Naive thymus-derived CD8-positive, alpha-beta T cell (primary cell): ENCODE data around the gene SMAD3. TPM values are rescaled to one million over a fixed set of nuclear protein-coding genes. Genes with fewer than 3 reads are reported as not detected.
A peak's percentile ranks its signal among the peaks of the same experiment; 100 is the strongest.
"Not testable (repeated sequence)": the region's sequence is repeated elsewhere in the genome, so short reads cannot be mapped to it uniquely, and the experiment has no call there.

Experiments used
- ATAC-seq, 2 donors: fragments of 150-1000 bp; cut with Tn5 transposase in 1 of 2; sonication (Bioruptor Pico), chemical (Tn5 transposase) in 1 of 2; 1 replicate in 1 of 2; 2 replicates in 1 of 2; pipeline ENCODE4 v1.10.0; 2021; ENCODE audit warnings: mild to moderate bottlenecking in 2 of 2, moderate library complexity in 2 of 2
- POLR2A ChIA-PET: fragments of 350-600 bp; sonication (Branson Sonifier 250); formaldehyde crosslinking; loops from one replicate; lab custom pipeline; 2021; ENCODE audit warnings: antibody characterized with exemption; lab: Charles Lee
- DNase-seq, 10 donors: peaks; one replicate each; pipeline versions ENCODE4 v3.0.0 to v3.0.0-alpha.2; 2020 to 2022
- H3K27ac Mint-ChIP-seq, 10 donors: one replicate each; pipeline ENCODE4 v1.8.0; 2020 to 2022; ENCODE audit warnings: mild to moderate bottlenecking in 10 of 10, mixed read lengths in 10 of 10, moderate library complexity in 4 of 10, inconsistent platforms in 1 of 10
- H3K27me3 Mint-ChIP-seq, 5 donors: one replicate each; pipeline ENCODE4 v1.8.0; 2021 to 2022; ENCODE audit warnings: mixed read lengths in 5 of 5
- H3K36me3 Mint-ChIP-seq, 3 donors: one replicate each; pipeline ENCODE4 v1.8.0; 2020 to 2022; ENCODE audit warnings: mixed read lengths in 3 of 3, mild to moderate bottlenecking in 2 of 3, inconsistent platforms in 1 of 3
- H3K4me1 Mint-ChIP-seq, 4 donors: one replicate each; pipeline ENCODE4 v1.8.0; 2021 to 2022; ENCODE audit warnings: mixed read lengths in 4 of 4
- H3K4me3 Mint-ChIP-seq, 10 donors: one replicate each; pipeline ENCODE4 v1.8.0; 2020 to 2022; ENCODE audit warnings: mild to moderate bottlenecking in 10 of 10, mixed read lengths in 10 of 10, moderate library complexity in 6 of 10, inconsistent platforms in 1 of 10
- H3K9me3 Mint-ChIP-seq, 9 donors: one replicate each; pipeline ENCODE4 v1.8.0; 2020 to 2022; ENCODE audit warnings: mixed read lengths in 9 of 9, mild to moderate bottlenecking in 3 of 9, inconsistent platforms in 1 of 9, moderate library complexity in 1 of 9
- polyA plus RNA-seq, 3 donors: library from polyadenylated mRNA; unstranded; fragments of 300-500 nt; fragmentation: Illumina TruSeq; gene quantifications; one replicate each; pipeline ENCODE4 v1.2.3, GENCODE V29; 2021
- total RNA-seq, 8 experiments: library from RNA in 2 of 8; stranded (reverse) in 2 of 8; gene quantifications; one replicate each; pipeline ENCODE4 v1.2.3 and lab custom pipeline; 2021 to 2026

Gene SMAD3
- total and polyA plus RNA-seq, 5 experiments from 2014 or later = 0.57 to 55.4 (median 4.2) TPM

DNA sequence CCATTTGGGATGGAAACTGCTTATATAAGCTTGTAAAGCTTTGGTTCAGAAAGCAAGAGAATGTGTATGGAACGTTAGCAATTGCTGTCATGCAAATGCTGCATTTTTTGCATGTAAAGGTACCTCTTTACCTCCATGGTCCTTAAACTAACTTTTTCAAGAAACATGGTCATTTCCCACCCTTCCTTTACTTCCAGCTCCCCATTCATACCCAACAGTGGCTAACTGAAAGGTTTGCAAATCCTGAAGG, 84.3 kb downstream of the SMAD3 start:
- Mint-ChIP-seq H3K36me3 (no peaks in the 10 kb centered on the region), H3K9me3 (no peaks in the 10 kb centered on the region), H3K4me1 (peaks cover 32 to 86% (median 56%) of the 10 kb centered on the region in 4 donors), H3K4me3 (peak overlapping the region in 2 of 10 donors; percentile 49 to 50), H3K27ac (peak overlapping the region in 1 of 10 donors; percentile 63), H3K27me3 (peaks cover 0 to 1% (median 0%) of the 10 kb centered on the region in 5 donors)
- no peak for DNase-seq
- POLR2A ChIA-PET = no interaction called here
- ATAC-seq = no peak

DNA sequence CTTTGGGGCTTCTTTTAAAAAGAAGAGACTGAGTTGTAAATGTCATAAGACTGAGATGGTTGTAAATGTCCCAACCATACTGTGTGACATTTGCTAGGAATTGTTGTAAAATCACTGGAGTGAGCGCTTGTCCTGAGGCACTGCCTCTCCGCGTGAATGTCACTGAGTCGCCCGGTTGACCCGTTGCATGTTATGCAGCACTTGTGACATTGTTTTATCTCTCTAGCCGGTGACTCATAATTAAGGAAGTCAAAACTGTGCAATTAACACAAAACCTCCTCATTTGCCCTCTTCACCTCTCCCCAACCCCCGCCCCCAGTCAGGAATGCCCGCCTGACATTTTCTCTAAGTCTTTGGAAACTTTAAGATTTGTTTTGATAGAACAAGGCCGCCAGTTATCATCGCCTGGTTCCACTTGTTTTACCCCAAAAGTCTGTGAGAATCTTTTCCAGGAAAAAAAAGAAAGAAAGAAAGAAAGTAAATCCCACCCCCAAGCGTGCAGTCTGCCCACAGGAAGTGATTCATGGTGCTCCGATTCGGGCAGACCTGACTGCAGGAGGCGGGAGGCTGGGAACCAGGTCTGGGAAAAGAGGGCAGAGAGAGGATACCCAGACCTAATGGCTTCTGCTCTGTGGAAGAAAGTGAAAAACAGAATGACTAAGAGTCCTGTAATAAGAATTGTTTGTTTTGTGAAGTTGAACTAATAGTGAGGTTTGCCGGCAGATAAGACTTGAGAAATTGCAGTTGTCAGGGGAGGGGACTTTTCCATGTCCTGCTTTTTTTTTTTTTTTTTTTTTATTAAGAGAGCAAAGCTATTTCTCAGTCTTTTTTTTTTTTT, 84.8 kb downstream of the SMAD3 start:
- Mint-ChIP-seq H3K36me3 (no peaks in the 10 kb centered on the region), H3K4me1 (peaks cover 32 to 82% (median 52%) of the 10 kb centered on the region in 4 donors), H3K9me3 (no peaks in the 10 kb centered on the region), H3K27ac (peak overlapping the region in 2 of 10 donors; percentile 51 to 63), H3K27me3 (peaks cover 0 to 1% (median 0%) of the 10 kb centered on the region in 5 donors), H3K4me3 (peak overlapping the region in 9 of 10 donors; percentile 8 to 55 (median 45))
- ATAC-seq (peak in 1 of 2 donors; percentile 31), DNase-seq (no peak)
- POLR2A ChIA-PET = interaction anchor here (0.9 kb wide), 1 partner anchor 32 kb away, joined by 7 read pairs; no protein-coding TSS in a partner anchor

DNA sequence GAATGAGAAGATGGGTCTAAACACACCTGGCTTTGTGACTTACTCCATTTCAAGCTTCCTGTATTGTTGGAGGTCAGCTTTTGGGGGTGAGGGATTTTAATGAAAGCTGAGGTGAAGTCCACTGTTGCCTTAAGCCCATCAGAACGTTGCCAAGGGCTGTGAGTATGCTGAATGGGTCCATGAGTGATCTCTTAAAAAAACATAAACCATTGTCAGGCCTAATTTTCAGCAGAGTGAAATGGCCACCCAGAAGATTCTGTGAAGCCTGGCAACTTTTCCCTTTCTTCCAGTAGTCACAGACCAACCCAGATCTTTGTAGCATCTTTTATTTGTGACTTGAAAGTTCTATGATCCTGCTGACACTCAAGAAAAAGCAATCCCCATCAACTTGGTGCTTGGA, 87.0 kb downstream of the SMAD3 start:
- POLR2A ChIA-PET = no interaction called here
- H3K27ac Mint-ChIP-seq = peak overlapping the region in 3 of 10 donors; percentile 1 to 44 (median 8)
- H3K9me3 Mint-ChIP-seq = no peaks in the 10 kb centered on the region
- DNase-seq = no peak
- peaks cover 19 to 78% (median 34%) of the 10 kb centered on the region in 4 donors for H3K4me1 Mint-ChIP-seq
- peaks cover 0 to 7% (median 0%) of the 10 kb centered on the region in 3 donors for H3K36me3 Mint-ChIP-seq
- no peak for ATAC-seq
- peaks cover 0 to 1% (median 0%) of the 10 kb centered on the region in 5 donors for H3K27me3 Mint-ChIP-seq
- no peak overlapping the region for H3K4me3 Mint-ChIP-seq

DNA sequence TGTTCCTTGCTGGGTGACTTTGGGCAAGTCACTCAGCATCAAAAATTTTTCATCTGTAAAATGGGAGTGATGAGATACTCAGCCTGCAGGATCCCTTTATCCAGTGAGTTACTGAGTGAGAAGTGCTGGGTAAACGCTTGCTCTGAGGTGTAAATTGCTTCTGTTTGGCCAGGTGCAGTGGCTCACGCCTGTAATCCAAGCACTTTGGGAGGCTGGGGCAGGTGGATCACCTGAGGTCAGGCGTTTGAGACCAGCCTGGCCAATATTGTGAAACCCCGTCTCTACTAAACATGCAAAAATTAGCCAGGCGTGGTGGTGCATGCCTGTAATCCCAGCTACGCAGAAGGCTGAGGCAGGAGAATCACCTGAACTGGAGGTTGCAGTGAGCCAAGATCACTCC, 87.6 kb downstream of the SMAD3 start:
- POLR2A ChIA-PET, H3K36me3 Mint-ChIP-seq, ATAC-seq, H3K4me3 Mint-ChIP-seq, H3K9me3 Mint-ChIP-seq, DNase-seq, H3K27me3 Mint-ChIP-seq: not testable (repeated sequence)
- peaks cover 20 to 78% (median 34%) of the 10 kb centered on the region in 4 donors for H3K4me1 Mint-ChIP-seq
- peak overlapping the region in 2 of 10 donors; percentile 40 to 44 for H3K27ac Mint-ChIP-seq

DNA sequence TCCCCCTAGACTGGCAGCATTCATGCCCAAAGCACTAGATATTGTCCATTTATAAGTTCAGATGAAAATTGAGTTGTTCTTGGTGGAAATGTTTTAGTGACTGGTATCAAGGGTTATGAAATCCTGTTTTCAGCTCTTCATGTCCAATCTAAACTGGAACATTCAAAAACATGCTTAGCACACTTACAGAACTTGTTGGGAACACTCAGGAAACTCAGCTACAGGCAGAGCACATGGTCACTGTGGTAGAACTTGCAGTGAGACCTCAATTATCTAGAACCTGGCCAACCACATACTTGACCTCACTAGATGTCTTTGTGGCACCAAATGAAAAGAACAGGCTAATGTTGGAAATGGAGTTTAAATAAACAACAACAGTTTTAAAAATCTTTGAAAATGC, 88.8 kb downstream of the SMAD3 start:
- POLR2A ChIA-PET = no interaction called here
- no peak overlapping the region for H3K4me3 Mint-ChIP-seq
- DNase-seq (no peak), ATAC-seq (no peak)
- peaks cover 0 to 7% (median 0%) of the 10 kb centered on the region in 3 donors for H3K36me3 Mint-ChIP-seq
- H3K9me3 Mint-ChIP-seq = no peaks in the 10 kb centered on the region
- peak overlapping the region in 3 of 10 donors; percentile 34 to 51 (median 38) for H3K27ac Mint-ChIP-seq
- H3K4me1 Mint-ChIP-seq = peaks cover 14 to 72% (median 23%) of the 10 kb centered on the region in 4 donors
- peaks cover 0 to 1% (median 0%) of the 10 kb centered on the region in 5 donors for H3K27me3 Mint-ChIP-seq

DNA sequence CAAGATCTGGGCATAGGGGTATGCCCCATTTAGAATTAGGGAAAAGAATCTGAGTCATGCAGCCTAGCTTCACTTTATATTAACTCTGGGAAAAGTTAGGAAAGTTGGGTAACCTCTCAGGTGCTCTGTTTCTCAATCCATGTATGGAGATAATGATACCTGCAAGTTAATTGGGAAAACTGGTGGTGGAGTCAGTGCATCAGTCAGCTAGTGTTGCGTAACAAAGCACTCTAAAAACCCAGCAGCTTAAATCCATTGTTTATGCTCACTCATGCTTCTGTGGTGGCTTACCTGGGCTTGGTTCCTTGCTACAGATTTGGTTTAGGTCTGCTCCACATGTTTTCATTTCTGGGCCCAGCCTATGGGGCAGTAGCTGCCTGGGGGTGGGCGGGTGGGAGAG, 91.0 kb downstream of the SMAD3 start:
- Mint-ChIP-seq H3K9me3 (no peaks in the 10 kb centered on the region), H3K27me3 (no peaks in the 10 kb centered on the region), H3K4me3 (no peak overlapping the region), H3K27ac (no peak overlapping the region), H3K4me1 (peaks cover 10 to 71% (median 13%) of the 10 kb centered on the region in 4 donors), H3K36me3 (peaks cover 0 to 7% (median 0%) of the 10 kb centered on the region in 3 donors)
- no peak for DNase-seq
- POLR2A ChIA-PET = no interaction called here
- no peak for ATAC-seq

DNA sequence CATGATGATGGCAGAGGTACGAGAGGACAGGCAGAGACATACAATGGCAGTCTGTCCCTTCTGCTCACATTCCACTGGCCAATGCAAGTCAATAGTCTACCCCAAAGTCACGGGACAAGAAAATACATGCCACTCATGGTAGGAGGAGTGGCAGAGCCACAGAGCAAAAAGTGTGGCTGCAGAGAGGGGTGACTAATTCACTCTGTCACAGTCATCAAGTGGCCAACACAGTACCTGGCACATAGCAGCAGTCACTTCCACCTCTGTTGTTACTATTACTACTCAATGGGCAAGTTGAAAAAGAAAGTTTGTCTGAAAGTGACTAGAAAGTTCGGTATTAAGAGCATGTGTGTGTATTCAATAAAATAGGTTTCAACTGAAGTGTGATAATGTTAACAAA, 91.4 kb downstream of the SMAD3 start:
- ATAC-seq (no peak), DNase-seq (no peak)
- Mint-ChIP-seq H3K27ac (peak overlapping the region in 1 of 10 donors; percentile 41), H3K4me3 (no peak overlapping the region), H3K27me3 (no peaks in the 10 kb centered on the region), H3K36me3 (peaks cover 0 to 7% (median 0%) of the 10 kb centered on the region in 3 donors), H3K9me3 (no peaks in the 10 kb centered on the region), H3K4me1 (peaks cover 10 to 72% (median 13%) of the 10 kb centered on the region in 4 donors)
- POLR2A ChIA-PET = no interaction called here

DNA sequence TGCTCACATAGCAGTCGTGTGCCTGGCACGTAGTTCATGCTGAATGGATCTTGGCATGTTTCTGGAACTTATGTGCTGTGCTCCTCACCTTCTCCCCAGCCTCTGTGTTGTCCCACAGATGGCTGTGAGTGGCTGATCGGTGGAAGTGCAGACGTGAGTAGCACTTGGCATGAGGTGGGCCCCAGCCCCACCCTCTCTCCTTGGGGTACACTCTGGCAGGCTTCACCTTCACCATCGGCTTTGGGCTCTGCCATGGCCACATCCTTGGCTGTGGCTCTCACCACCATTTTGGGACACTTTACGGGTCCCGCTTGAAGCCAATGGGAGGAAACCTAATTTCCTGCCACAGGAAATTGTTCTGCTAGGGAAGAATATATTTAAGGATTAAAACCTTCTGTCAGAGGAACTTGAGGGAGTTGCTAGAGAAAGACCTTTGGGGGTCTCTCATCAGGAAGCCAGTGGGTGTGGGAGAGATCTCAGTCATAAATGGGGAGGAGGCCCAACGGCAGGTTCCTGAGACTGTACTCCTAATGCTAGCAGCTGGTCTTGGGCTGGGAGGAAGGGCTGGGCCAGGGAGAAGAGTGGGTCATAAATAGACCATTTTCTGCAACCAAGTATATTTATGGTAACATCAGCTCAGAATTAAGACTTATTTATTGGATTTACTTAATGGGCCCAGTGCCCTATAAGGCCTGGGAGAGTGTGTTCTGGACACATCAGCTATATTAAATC, 92.3 kb downstream of the SMAD3 start:
- Mint-ChIP-seq H3K27ac (peak overlapping the region in 3 of 10 donors; percentile 11 to 46 (median 34)), H3K9me3 (no peaks in the 10 kb centered on the region), H3K27me3 (no peaks in the 10 kb centered on the region), H3K36me3 (peaks cover 0 to 7% (median 0%) of the 10 kb centered on the region in 3 donors), H3K4me3 (no peak overlapping the region), H3K4me1 (peaks cover 12 to 72% (median 15%) of the 10 kb centered on the region in 4 donors)
- POLR2A ChIA-PET = interaction anchor here (0.5 kb wide), 2 partner anchors 21 to 121 kb away, joined by 3 to 5 read pairs; no protein-coding TSS in a partner anchor
- no peak for ATAC-seq
- DNase-seq = no peak

DNA sequence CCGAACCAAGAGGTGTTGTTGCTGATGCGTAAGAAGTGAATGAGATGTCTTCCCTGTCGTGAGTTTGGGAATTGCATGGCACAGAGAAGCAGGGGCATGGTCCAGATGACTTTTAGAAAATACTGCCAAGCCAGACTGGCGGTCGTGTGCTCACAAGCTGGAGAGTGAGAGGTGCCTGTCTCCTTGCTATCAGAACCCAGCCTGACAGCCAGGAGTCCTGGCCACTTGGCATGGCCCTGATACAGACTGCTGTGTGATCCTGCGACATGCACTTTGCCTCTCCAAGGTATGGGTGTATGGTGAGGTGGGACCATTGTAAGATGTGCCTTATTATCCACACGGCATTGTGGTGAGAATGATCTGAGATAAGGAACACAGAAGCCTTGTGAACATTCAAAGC, 93.0 kb downstream of the SMAD3 start:
- POLR2A ChIA-PET = interaction anchor here (0.5 kb wide), 1 partner anchor 22 kb away, joined by 3 read pairs; no protein-coding TSS in a partner anchor
- Mint-ChIP-seq H3K27me3 (no peaks in the 10 kb centered on the region), H3K36me3 (peaks cover 0 to 7% (median 0%) of the 10 kb centered on the region in 3 donors), H3K4me3 (no peak overlapping the region), H3K4me1 (peaks cover 8 to 73% (median 14%) of the 10 kb centered on the region in 4 donors), H3K27ac (peak overlapping the region in 2 of 10 donors; percentile 14 to 46), H3K9me3 (no peaks in the 10 kb centered on the region)
- DNase-seq (no peak), ATAC-seq (no peak)

DNA sequence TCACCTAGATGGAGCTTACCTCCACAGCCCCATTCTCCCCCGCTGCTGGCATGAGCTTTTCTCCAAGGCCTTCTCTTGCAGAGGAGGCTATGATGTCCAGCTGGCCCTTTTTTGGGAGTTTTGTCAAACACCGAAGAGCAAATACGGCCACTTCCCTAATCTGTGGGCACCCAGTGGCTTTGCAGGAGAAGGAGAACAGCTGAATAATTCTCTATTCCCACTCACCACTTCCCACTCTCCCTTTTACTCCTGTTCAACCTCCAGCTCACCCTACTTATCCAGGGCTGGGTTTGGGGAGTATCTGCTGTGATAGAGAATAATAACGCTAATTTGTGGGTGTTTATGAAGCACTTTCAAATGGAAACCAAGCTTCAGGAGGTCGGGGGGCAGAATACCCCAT, 96.0 kb downstream of the SMAD3 start:
- ATAC-seq = no peak
- no peak for DNase-seq
- Mint-ChIP-seq H3K27me3 (no peaks in the 10 kb centered on the region), H3K9me3 (no peaks in the 10 kb centered on the region), H3K27ac (no peak overlapping the region), H3K4me1 (peaks cover 8 to 54% (median 14%) of the 10 kb centered on the region in 4 donors), H3K4me3 (no peak overlapping the region), H3K36me3 (peaks cover 0 to 7% (median 0%) of the 10 kb centered on the region in 3 donors)
- POLR2A ChIA-PET = no interaction called here

DNA sequence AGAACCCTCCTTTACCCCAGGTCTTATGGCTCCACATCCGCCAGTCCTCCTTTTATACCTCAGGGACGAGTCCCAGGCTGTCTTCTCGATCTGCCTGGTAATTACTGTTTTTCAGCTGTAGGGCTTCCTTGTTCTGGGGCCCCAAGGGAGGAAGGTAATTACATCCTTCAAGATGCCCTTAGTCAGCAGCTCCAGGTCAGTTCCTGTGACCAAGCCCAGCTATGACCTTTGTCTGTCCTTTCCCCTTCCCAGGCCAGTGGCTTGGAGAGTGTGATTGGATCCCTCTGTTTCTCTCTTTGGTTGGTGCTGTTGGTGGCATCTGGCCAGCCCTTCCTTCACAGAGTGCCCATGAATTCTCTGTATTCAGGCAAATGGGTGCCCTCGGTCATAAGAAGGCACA, 96.5 kb downstream of the SMAD3 start:
- Mint-ChIP-seq H3K27me3 (no peaks in the 10 kb centered on the region), H3K4me3 (no peak overlapping the region), H3K4me1 (peaks cover 8 to 51% (median 14%) of the 10 kb centered on the region in 4 donors), H3K27ac (peak overlapping the region in 1 of 10 donors; percentile 15), H3K9me3 (no peaks in the 10 kb centered on the region), H3K36me3 (peaks cover 0 to 8% (median 1%) of the 10 kb centered on the region in 3 donors)
- ATAC-seq (no peak), DNase-seq (no peak)
- POLR2A ChIA-PET = interaction anchor here (0.6 kb wide), 1 partner anchor 26 kb away, joined by 3 read pairs; no protein-coding TSS in a partner anchor

DNA sequence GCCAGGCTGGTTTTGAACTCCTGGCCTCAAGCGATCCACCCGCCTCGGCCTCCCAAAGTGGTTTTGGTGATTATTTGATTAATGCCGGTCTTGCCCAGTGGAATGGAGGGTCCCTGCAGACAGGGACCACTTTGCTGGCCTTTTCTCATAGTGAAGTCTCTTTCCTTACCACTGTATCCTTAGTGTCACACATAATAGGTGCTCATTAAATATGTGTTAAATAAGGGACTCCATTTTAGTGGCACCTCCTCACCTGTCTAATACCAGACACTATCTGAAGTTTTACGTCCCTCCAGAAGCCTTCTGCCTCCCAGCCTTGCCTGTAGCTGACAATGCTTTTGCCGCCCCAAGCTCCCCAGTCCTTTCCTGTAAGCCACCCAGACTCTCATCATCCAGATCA, 97.8 kb downstream of the SMAD3 start:
- ATAC-seq = no peak
- Mint-ChIP-seq H3K36me3 (peaks cover 0 to 11% (median 8%) of the 10 kb centered on the region in 3 donors), H3K27ac (no peak overlapping the region), H3K4me3 (no peak overlapping the region), H3K9me3 (no peaks in the 10 kb centered on the region), H3K27me3 (no peaks in the 10 kb centered on the region), H3K4me1 (peaks cover 0 to 38% (median 4%) of the 10 kb centered on the region in 4 donors)
- no peak for DNase-seq
- POLR2A ChIA-PET = interaction anchor here (0.7 kb wide), 1 partner anchor 233 kb away, joined by 3 read pairs; no protein-coding TSS in a partner anchor
